GM21367 (cell line): Measurements from ENCODE around the gene CDK3.
"Not testable (repeated sequence)": the region's sequence is repeated elsewhere in the genome, so short reads cannot be mapped to it uniquely, and the experiment has no call there.

ENCODE experiments used
- ATAC-seq: cut with Tn5 transposase; IDR thresholded peaks from one replicate; pipeline ENCODE4 v1.9.1; 2021; ENCODE audit not compliant: unreplicated experiment

Gene CDK3

GRCh38 chr17:76000755-76001521 is at the start of gene CDK3:
Gene CDK3 (plus strand): TSS chr17:76000855. CDS start chr17:76001426, 571 bp downstream.
- ATAC-seq: no peak

- ATAC-seq: no peak
Measured at GRCh38 chr17:75950855-75951554, 49.6 kb upstream of the CDK3 start.

- ATAC-seq: no peak
Measured at GRCh38 chr17:75959051-75959838, 41.4 kb upstream of the CDK3 start.

DNA sequence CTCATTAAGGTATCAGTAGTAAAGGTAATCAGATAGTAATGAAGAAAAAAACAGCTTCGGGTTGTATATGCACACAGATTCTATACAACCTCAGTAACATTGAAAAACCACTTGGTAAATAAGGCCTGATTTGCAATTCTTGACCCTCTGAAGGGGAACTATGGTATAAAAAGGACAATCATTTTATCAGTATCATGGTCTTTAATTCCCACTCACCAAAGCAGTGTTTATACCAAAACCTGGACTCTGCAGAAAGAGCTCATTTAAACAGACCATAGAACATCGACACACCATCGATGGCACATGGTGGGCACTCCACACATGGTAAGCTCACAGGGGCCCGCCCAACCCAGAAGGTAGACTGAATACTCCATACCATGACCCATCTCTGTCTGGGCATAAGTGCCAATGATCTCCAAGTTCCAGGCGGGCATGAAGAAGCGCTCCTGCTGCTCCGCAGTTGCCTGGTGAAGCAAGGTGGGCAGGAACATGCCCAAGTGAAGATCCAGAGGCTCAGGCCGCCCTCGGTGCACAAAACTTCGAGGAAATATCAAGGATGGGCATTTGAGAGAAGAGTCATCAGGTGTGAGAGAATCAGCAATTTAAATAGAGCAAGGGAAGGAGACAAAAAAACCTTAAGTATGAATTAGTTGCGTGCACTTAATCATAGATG is 40.7 kb upstream of the CDK3 start:
- ATAC-seq: no peak

GRCh38 chr17:75965468-75965867 is 35.2 kb upstream of the CDK3 start:
- no peak for ATAC-seq

GRCh38 chr17:75969044-75969443 is 31.6 kb upstream of the CDK3 start:
- not testable (repeated sequence) for ATAC-seq

DNA sequence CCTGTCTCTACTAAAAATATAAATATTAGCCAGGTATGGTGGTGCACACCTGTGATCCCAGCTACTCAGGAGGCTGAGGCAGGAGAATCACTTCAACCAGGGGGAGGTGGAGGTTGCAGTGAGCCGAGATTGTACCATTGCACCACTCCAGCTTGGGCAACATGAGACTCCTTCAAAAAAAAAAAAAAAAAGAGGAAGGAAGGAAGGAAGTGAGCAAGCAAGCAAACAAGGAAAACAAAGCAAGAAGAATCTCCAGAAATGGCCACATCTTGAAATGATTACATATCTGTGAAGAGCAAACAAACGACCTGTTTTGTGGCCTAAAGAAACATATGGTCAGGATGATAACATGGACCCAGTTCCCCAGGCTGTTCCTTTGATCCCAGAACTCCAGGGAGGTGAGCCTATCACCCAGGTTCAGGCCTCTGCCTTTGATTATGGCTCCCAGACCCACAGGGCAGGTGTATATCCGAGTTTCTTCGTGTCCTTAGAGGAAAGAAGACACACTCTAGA is 30.6 kb upstream of the CDK3 start:
- ATAC-seq: no peak

DNA sequence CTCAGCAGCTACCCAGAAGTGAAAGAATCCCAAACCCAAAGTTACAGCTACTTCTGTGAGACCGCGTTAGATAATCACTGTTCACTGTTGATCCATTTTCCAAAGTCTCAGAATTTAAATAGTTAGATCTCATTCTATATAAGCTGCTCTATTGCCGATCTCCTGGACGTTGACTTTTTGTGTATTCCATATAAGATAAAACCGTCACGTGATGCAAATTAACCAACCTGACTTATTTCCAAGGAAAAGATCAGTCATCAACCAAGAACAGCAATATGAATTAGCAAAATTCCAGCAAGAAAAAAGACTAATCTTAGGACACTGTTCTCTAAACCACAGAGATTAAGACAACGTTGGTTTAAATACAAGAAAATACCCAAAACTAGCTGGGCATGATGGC is 30.0 kb upstream of the CDK3 start:
- ATAC-seq: no peak

DNA sequence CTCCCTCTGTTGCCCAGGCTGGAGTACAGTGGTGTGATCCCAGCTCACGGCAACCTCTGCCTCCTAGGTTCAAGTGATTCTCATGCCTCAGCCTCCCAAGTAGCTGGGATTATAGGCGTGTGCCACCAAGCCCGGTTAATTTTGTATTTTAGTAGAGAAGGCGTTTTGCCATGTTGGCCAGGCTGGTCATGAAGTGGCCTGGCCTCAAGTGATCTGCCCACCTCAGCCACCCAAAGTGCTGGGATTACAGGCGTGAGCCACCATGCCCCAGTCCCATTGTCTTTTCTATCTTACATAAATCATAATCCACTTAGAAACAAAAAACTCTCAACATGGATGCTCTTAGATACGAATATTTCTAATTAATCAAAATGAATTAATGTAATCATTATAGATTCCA is 25.5 kb upstream of the CDK3 start:
- ATAC-seq: not testable (repeated sequence)

- no peak for ATAC-seq
Measured at GRCh38 chr17:75975757-75976174, 24.9 kb upstream of the CDK3 start.

GRCh38 chr17:75976175-75976848 is 24.3 kb upstream of the CDK3 start:
- no peak for ATAC-seq

DNA sequence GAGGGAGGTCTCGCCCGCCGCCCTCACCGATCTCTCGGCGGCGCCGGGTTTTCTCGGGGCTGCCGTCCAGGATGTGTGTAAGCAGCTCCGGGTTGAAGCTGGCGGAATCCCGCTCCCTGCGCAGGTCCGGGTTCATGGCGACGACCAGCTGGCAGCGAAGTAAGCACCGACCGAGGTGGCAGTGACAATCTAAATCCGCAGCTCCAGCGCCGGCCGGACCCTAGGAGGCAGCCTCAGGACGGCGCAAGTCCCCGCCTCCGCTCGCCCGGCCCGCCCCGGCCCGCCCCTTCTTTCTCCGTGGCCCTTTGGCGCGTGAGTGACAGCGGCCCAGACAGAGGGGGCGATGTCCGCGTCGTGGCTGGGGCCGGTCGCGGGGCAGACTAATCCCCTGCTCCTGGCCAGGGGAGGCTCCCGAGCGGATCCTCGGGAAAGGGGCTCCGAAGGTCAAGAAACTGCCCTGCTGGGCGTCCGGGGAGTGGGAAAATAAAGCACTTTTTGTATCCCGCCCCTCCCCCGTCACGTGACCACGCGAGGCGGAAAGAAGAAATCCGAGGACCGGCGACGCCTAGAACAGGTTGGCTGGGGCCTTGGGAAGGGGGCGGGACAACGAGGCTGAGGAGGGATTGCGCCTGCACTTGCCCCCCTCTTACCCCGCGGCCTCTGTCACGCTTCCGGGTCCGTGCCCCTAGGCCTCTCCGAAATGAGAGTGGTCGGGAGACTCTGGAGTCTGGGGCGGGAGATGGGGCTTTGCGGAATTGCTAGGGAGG is 21.5 kb upstream of the CDK3 start, which contains the start of the genes ACOX1 and TEN1:
Gene ACOX1 (minus strand): TSS at position 229 of the 767 bp plus-strand sequence. CDS start 93 bp downstream, at position 136.
Gene TEN1 (plus strand): TSS at position 303 of the 767 bp plus-strand sequence. CDS start 6,953 bp downstream, outside the sequence.
- ATAC-seq: peak; percentile 78

DNA sequence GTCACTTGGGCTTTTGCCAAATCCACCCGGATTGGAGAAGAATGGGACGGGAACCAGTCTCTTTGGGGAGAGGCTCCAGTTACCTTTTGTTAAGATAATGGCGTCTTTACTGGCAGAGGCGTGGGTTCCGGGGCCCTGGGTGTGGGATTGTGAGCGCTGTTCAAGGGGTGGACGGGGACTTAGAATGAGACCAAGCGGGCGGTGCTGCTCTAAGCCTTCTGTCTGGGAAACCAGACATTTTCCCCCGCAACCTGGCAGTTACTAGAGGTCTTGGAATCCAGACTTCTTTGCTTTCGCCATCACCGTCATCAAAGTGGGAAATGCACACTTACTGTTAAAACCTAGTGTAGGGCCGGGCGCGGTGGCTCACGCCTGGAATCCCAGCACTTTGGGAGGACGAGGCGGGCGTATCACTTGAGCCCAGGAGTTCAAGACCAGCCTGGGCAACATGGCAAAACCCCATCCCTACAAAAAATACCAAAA is 20.9 kb upstream of the CDK3 start:
- peak; percentile 15 for ATAC-seq

DNA sequence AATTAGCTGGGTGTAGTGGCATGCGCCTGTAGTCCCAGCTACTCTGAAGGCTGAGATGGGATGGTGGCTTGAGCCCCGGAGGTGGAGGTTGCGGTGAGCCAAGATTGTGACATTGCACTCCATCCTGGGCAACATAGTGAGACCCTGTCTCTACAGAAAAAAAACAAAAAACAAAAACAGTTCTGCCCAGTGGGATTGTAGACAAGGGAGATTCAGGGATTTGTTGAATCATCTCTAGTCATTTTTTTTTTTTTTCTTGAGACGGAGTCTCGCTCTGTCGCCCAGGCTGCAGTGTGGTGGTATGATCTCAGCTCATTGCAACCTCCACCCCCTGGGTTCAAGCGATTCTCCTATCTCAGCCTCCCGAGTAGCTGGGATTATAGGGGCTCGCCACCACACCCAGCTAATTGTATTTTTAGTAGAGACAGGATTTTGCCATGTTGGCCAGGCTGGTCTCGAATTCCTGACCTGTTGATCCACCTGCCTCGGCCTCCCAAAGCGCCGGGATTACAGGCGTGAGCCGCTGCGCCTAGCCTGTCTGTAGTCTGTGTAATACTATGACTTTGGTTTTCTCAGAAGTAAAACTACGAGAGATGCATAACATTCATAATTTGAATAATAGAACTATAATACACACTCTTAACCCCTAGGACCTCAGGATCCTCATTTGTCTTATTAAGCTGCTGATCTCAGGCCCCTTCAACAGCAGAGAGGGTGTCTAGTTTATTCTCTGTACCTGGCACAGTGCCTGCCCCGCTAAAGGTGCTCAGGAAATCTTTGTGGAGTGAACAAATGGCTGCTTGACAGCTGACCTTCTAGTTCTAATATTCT is 20.3 kb upstream of the CDK3 start:
- no peak for ATAC-seq

DNA sequence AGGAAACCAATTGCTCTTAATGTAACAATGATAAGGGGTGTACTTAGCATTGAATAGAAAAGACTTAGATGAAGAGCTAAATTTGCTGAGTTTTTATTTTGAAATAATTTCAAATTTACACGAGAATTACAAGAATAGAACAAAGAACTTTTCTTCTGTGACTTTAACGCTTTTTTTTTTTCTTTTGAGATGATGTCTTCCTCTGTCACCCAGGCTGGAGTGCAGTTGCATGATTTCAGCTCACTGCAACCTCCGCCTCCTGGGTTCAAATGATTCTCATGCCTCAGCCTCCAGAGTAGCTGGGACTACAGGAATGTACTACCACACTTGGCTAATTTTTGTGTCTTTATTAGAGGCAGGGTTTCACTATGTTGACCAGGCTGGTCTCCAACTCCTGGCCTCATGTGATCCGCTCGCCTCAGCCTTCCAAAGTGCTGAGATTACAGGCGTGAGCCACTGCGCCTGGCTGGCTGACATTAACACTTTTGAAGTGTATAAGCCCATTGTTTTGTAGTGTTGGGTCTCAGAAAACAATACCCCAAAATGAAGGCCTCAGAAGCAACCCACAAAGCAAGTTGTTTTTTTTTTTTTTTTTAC is 19.5 kb upstream of the CDK3 start:
- ATAC-seq: no peak

- no peak for ATAC-seq
Measured at GRCh38 chr17:75983501-75984181, 17.0 kb upstream of the CDK3 start.

DNA sequence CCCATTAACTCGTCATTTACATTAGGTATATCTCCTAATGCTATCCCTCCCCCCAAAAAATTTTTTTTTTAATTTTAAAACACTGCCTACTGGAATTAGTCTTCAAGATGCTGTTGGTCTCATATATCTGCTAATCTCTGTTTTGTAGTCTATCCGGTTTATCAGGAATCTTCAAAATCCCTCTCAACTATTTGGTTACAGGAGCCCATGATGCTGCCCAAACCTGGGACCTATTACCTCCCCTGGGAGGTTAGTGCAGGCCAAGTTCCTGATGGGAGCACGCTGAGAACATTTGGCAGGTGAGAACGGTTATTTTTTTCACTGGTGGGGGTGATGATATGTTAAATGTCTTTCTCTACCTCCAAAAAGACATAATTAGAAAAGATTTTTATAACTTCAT is 14.7 kb upstream of the CDK3 start:
- no peak for ATAC-seq
